Neural progenitor cell (in vitro differentiated cells): Measurements from ENCODE around the gene IRF1. TPM values are rescaled to one million over a fixed set of nuclear protein-coding genes. Genes with fewer than 3 reads are reported as not detected.

Source experiments
- DNase-seq: peaks from one replicate; pipeline ENCODE4 v3.0.0-alpha.2; 2016; ENCODE audit warnings: low spot score
- H2AFZ ChIP-seq: fragments of 200-600 bp; sonication (generic); replicated peaks from 2 replicates; pipeline ENCODE4 v1.6.1; 2016; ENCODE audit warnings: antibody characterized with exemption
- H3F3A ChIP-seq: fragments of 200-600 bp; sonication (generic); 2 replicates; pipeline ENCODE4 v1.6.1; 2016; ENCODE audit warnings: antibody characterized with exemption, low read depth
- H3K27ac ChIP-seq: fragments of 200-600 bp; sonication (generic); 2 replicates; pipeline ENCODE4 v1.5.1; 2016; ENCODE audit warnings: mild to moderate bottlenecking
- H3K27me3 ChIP-seq: fragments of 200-600 bp; sonication (generic); 2 replicates; pipeline ENCODE4 v1.6.1; 2016; ENCODE audit warnings: mild to moderate bottlenecking, moderate library complexity
- H3K36me3 ChIP-seq: fragments of 200-600 bp; sonication (generic); 2 replicates; pipeline ENCODE4 v1.5.1; 2016
- H3K4me1 ChIP-seq: fragments of 200-600 bp; sonication (generic); 2 replicates; pipeline ENCODE4 v1.6.1; 2016; ENCODE audit warnings: mixed run types
- H3K4me2 ChIP-seq: fragments of 200-600 bp; sonication (generic); 2 replicates; pipeline ENCODE4 v1.6.1; 2016
- H3K4me3 ChIP-seq: fragments of 200-600 bp; sonication (generic); 2 replicates; pipeline ENCODE4 v1.5.1; 2016
- H3K79me2 ChIP-seq: fragments of 200-600 bp; sonication (generic); 2 replicates; pipeline ENCODE4 v1.6.1; 2016; ENCODE audit warnings: low read depth
- H3K9ac ChIP-seq: fragments of 200-600 bp; sonication (generic); 2 replicates; pipeline ENCODE4 v1.6.1; 2016
- H3K9me3 ChIP-seq: fragments of 200-600 bp; sonication (generic); 2 replicates; pipeline ENCODE4 v1.5.1; 2016; ENCODE audit warnings: low read depth
- H4K20me1 ChIP-seq: fragments of 200-600 bp; sonication (generic); 2 replicates; pipeline ENCODE4 v1.6.1; 2016; ENCODE audit warnings: low read depth
- H3K27ac Mint-ChIP-seq: 3 replicates; pipeline ENCODE4 v1.8.0; 2021; ENCODE audit warnings: mixed read lengths
- H3K27me3 Mint-ChIP-seq: 2 replicates; pipeline ENCODE4 v1.8.0; 2022; ENCODE audit warnings: low read depth, mild to moderate bottlenecking, inconsistent platforms, moderate library complexity, mixed read lengths; ENCODE audit not compliant: insufficient read depth
- H3K36me3 Mint-ChIP-seq: 3 replicates; pipeline ENCODE4 v1.8.0; 2021; ENCODE audit warnings: mixed read lengths
- H3K4me1 Mint-ChIP-seq: 3 replicates; pipeline ENCODE4 v1.8.0; 2021; ENCODE audit warnings: mixed read lengths
- H3K4me3 Mint-ChIP-seq: 3 replicates; pipeline ENCODE4 v1.8.0; 2021; ENCODE audit warnings: mild to moderate bottlenecking, moderate library complexity, mixed read lengths
- H3K9me3 Mint-ChIP-seq: 3 replicates; pipeline ENCODE4 v1.8.0; 2020; ENCODE audit warnings: mixed read lengths
- CTCF ChIP-seq: fragments of 200-600 bp; sonication (generic); IDR thresholded peaks from 2 replicates; pipeline ENCODE4 v1.5.1; 2017; ENCODE audit warnings: antibody characterized with exemption, mild to moderate bottlenecking
- EZH2 ChIP-seq: fragments of 200-600 bp; sonication (generic); IDR thresholded peaks from 2 replicates; pipeline ENCODE4 v1.6.1; 2017; ENCODE audit warnings: antibody characterized with exemption, mild to moderate bottlenecking, moderate library complexity
- EZH2phosphoT487 ChIP-seq: fragments of 200-600 bp; sonication (generic); IDR thresholded peaks from 2 replicates; pipeline ENCODE4 v1.6.1; 2017; ENCODE audit warnings: antibody characterized with exemption
- total RNA-seq: library from RNA; depleted of rRNA; stranded (reverse); fragments of >200 nt; gene quantifications from 2 replicates; pipeline ENCODE4 v1.2.3, GENCODE V29; 2015; ENCODE audit warnings: low replicate concordance

Gene IRF1
- total RNA-seq, 1 donor from 2014 or later = 7.1 TPM

GRCh38 chr5:132474881-132475496 lies 15.6 kb downstream of the IRF1 start:
- H3K4me1 ChIP-seq = no peaks in the 10 kb centered on the region
- no peaks in the 10 kb centered on the region for H3K27me3 ChIP-seq
- no peak overlapping the region for H3K27ac ChIP-seq
- TF ChIP-seq EZH2 = no peak
- no peak for TF ChIP-seq CTCF
- no peak for TF ChIP-seq EZH2phosphoT487
- H3F3A ChIP-seq = peaks cover 4% of the 10 kb centered on the region
- H3K36me3 ChIP-seq = no peaks in the 10 kb centered on the region
- no peak overlapping the region for H3K4me2 ChIP-seq
- Mint-ChIP-seq H3K27me3 (peaks cover 7% of the 10 kb centered on the region), H3K36me3 (no peaks in the 10 kb centered on the region), H3K4me1 (peaks cover 7% of the 10 kb centered on the region), H3K27ac (peak overlapping the region; percentile 74), H3K4me3 (no peak overlapping the region), H3K9me3 (no peaks in the 10 kb centered on the region)
- H2AFZ ChIP-seq = peak overlapping the region; percentile 77
- DNase-seq = no peak
- no peak overlapping the region for H3K9ac ChIP-seq
- H3K4me3 ChIP-seq = no peak overlapping the region
- no peaks in the 10 kb centered on the region for H3K9me3 ChIP-seq
- H3K79me2 ChIP-seq = no peaks in the 10 kb centered on the region
- no peaks in the 10 kb centered on the region for H4K20me1 ChIP-seq

GRCh38 chr5:132474131-132474723 lies 16.3 kb downstream of the IRF1 start:
- Histone ChIP-seq H3K4me3 (no peak overlapping the region), H3K27ac (no peak overlapping the region), H2AFZ (peak overlapping the region; percentile 77), H3K27me3 (no peaks in the 10 kb centered on the region), H3K36me3 (no peaks in the 10 kb centered on the region), H4K20me1 (no peaks in the 10 kb centered on the region), H3K9me3 (no peaks in the 10 kb centered on the region), H3K79me2 (no peaks in the 10 kb centered on the region), H3K9ac (no peak overlapping the region), H3F3A (peaks cover 4% of the 10 kb centered on the region), H3K4me1 (no peaks in the 10 kb centered on the region), H3K4me2 (no peak overlapping the region)
- DNase-seq = no peak
- TF ChIP-seq CTCF (no peak), EZH2 (no peak), EZH2phosphoT487 (no peak)
- peaks cover 11% of the 10 kb centered on the region for H3K4me1 Mint-ChIP-seq
- H3K36me3 Mint-ChIP-seq = no peaks in the 10 kb centered on the region
- H3K4me3 Mint-ChIP-seq = no peak overlapping the region
- no peaks in the 10 kb centered on the region for H3K9me3 Mint-ChIP-seq
- peaks cover 7% of the 10 kb centered on the region for H3K27me3 Mint-ChIP-seq
- H3K27ac Mint-ChIP-seq = no peak overlapping the region

- H3F3A ChIP-seq = peaks cover 4% of the 10 kb centered on the region
- H3K9ac ChIP-seq = no peak overlapping the region
- H3K36me3 ChIP-seq = no peaks in the 10 kb centered on the region
- H3K4me3 ChIP-seq = no peak overlapping the region
- no peak for DNase-seq
- H3K4me2 ChIP-seq = no peak overlapping the region
- no peaks in the 10 kb centered on the region for H3K27me3 ChIP-seq
- H3K79me2 ChIP-seq = no peaks in the 10 kb centered on the region
- H2AFZ ChIP-seq = no peak overlapping the region
- no peak overlapping the region for H3K4me3 Mint-ChIP-seq
- H4K20me1 ChIP-seq = no peaks in the 10 kb centered on the region
- H3K36me3 Mint-ChIP-seq = no peaks in the 10 kb centered on the region
- peaks cover 11% of the 10 kb centered on the region for H3K4me1 Mint-ChIP-seq
- H3K9me3 ChIP-seq = no peaks in the 10 kb centered on the region
- H3K9me3 Mint-ChIP-seq = peaks cover 3% of the 10 kb centered on the region
- no peak overlapping the region for H3K27ac ChIP-seq
- TF ChIP-seq EZH2 (no peak), EZH2phosphoT487 (no peak), CTCF (no peak)
- no peaks in the 10 kb centered on the region for H3K4me1 ChIP-seq
- no peak overlapping the region for H3K27ac Mint-ChIP-seq
- H3K27me3 Mint-ChIP-seq = peaks cover 7% of the 10 kb centered on the region
Measured at GRCh38 chr5:132473668-132474067, 16.9 kb downstream of the IRF1 start.
